NCI-H82 (cell line): ENCODE data around the gene NIN.
"Not testable (repeated sequence)": the region's sequence is repeated elsewhere in the genome, so short reads cannot be mapped to it uniquely, and the experiment has no call there.

ENCODE experiments used
- DNase-seq: peaks from one replicate; lab custom pipeline; 2025; lab: John Stamatoyannopoulos, UW

NIN gene

GRCh38 chr14:50719911-50720759 lies 110.8 kb downstream of the NIN start:
- peak; percentile 39 for DNase-seq

DNA sequence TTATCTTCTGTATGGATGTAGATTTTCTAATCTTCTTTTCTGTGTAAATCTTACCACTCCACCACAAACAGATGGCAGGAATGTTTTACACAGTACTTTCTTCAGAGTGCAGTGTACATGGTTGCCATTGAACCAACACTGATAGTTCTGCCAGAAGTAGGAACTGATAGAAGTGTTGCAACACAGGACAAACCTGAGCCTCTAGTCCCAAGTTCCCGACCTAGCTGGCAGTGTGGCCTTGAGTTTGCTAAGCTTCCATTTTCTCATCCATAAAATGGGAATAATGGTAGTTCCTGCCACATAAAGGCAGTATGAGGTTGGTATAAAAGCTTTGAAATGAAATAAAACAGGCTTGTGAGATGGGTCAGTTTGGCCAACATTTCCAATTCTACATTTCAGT lies 112.0 kb downstream of the NIN start:
- peak; percentile 81 for DNase-seq

- peak; percentile 95 for DNase-seq
Observed at GRCh38 chr14:50717811-50718210, 113.2 kb downstream of the NIN start.

GRCh38 chr14:50714450-50715073 lies 116.4 kb downstream of the NIN start:
- peak; percentile 39 for DNase-seq

- no peak for DNase-seq
Observed at GRCh38 chr14:50711043-50711442, 119.9 kb downstream of the NIN start.

GRCh38 chr14:50705026-50705593 lies 125.9 kb downstream of the NIN start:
- no peak for DNase-seq

GRCh38 chr14:50704454-50705010 lies 126.4 kb downstream of the NIN start:
- no peak for DNase-seq

GRCh38 chr14:50697659-50698290 lies 133.2 kb downstream of the NIN start:
- peak; percentile 86 for DNase-seq

GRCh38 chr14:50694260-50694659 lies 136.7 kb downstream of the NIN start:
- not testable (repeated sequence) for DNase-seq

DNA sequence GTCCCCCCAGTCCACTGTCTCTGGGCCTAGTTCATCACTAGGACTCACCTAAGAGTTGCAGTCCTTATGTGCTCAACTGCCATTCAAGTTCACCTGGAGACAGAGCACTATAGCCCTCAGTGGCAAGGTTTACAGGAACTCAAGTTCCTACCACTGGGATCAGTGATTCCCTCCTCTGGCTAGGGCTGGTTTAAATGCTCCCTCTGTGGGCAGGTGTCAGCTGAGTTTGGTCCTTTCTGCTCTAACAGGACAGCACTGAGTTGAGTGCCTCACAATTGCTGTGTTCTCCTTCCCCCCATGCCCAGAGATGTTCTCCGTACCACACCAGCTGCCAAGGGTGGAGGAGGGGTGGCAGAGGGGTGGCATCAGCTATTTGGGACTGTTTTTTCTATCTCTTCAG lies 142.1 kb downstream of the NIN start:
- DNase-seq: no peak

DNA sequence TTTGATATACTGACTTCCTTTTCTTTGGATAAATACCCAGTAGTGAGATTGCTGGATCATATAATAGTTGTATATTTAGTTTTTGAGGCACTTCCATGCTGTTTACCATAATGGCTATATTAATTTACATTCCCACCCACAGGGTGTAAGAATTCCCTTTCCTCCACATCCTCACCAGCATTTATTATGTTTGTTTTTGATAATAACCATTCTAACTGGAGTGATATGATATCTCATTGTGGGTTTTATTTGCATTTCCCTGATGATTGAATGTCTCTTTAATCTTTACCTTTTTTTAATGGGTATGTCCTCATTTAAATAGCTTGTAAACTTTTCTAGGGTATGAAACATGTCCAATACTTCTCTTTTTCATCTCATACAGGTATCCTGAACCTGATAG lies 151.3 kb downstream of the NIN start:
- no peak for DNase-seq

DNA sequence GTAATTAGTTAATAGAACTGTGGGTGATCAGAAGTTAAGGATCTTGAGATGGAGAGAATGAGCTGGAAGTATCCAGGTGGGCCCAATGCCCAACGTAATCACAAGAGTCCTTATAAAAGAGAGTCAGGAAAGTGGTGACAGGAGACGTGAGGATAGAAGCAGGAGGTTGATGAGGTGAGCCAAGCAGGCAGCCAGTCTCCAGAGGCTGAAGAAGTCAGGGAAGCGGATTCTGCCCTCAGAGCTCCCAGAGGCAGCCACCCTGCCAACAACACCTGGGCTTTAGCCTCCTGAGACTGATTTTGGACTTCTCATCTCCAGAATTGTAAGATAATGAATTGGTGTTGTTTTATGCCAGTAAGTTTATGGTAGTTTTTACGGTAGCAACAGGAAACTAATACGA lies 152.8 kb downstream of the NIN start:
- no peak for DNase-seq

DNA sequence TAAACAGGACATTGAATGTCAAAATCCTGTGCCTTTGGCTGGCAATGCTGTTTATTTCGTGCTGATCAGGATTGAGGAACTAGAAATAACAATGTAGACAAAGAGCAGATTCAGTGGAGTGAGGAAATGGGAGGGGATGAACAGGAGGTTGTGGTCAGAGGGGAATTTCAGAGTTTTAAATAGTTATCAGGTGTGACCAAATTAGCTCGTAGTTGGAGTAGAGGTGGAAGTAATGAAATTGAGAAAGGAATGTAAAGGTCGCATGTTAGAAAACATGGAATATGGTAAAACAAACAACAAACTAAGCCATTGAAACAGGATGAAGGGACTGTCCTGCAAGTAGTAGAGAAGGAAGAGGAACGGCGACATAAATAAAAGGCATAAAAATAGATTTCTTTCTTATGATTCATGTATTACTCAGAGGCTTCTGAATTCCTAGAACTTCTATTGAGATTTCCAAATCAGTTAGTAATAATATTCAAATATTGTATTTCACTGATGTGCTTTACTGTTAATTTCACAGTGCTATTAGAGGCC lies 153.4 kb downstream of the NIN start:
- DNase-seq: no peak

DNA sequence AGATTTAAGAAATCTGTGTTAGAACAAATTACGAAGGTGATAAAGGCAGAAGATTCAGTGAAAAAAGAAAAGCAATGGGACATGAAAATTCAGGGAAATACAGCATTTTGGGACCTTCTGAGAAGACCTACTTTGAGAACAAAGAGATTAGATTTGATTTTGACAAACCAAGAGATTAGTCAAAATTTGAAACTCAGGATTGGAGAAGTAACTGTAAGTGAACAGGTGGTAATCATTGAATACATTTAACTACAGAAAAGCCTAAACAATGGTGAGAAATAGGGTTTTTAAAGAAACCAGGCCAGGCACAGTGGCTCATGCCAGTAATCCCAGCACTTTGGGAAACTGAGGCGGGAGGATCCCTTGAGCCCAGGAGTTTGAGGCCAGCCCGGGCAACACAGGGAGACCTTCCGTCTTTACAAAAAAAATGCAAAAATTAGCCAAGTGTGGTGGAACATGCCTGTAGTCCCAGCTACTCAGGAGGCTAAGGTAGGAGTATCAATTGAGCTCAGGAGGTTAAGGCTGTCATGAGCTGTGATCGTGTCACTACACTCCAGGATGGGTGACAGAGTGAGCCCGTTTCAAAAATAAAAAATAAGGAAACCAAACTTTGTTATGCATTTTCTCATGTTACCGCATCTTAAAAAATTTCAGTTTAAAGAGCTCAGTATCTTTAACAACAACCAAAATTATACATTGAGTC lies 154.0 kb downstream of the NIN start:
- no peak for DNase-seq

DNA sequence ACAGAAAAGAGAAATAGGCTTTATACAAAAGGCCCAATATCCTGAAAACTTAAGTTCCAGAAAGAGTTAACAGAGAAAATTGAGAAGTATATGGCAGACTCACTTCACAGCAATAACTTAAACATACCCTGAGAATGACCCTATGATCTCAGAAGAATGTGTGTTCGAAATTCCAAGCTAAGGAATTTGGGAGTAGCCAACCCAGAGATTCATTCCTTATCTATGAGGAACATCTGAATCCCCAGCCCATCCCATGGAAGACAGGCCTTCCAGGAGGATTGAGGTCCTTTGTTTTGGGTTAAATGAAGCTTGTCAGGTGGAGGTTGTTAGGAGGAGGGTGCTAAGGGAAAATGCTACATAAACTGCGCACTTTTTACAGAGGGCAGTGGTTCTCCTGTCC lies 155.4 kb downstream of the NIN start:
- DNase-seq: no peak

GRCh38 chr14:50670866-50671256 lies 160.1 kb downstream of the NIN start:
- no peak for DNase-seq

- DNase-seq: no peak
Observed at GRCh38 chr14:50670196-50670865, 160.6 kb downstream of the NIN start.
